NCI-H187 (cell line): ENCODE data around the gene MEF2D.

Experiments used
- DNase-seq, 2 experiments: peaks; one replicate each; lab custom pipeline; 2025; lab: John Stamatoyannopoulos, UW

Gene MEF2D

DNA sequence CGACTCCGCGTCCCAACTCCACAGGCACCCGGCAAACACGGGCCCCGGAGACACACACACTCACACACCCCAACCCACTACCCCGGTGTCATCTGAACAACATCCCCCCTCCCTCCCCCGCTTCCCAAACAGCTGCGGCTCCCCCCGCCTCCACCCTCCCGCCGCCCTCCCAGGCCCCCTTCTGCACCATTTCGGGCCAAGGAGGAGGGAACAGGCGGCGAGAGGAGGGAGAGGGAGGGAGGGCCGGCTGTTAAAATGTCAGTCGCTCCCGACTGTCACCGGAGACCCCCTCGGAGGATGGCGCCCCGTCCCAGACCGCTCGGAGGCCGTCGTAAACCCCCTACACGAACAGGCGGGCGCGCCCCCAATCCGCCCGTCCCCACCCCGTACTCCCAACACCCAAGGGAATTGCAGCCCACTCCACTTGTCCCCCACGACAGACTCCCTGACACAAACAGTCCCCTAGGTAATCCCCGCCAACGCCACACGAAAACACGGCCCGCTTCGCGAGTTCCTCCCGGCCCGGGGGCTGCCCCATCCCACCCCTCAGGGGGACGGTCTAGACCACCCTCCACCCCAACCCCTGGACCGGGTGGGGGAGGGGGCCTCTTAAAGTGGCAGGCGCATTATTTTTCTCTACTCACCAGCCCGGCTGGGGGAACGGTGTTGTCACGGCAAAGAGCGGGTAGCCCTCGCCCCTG, 583 bp downstream of the MEF2D start:
- no peak for DNase-seq

DNA sequence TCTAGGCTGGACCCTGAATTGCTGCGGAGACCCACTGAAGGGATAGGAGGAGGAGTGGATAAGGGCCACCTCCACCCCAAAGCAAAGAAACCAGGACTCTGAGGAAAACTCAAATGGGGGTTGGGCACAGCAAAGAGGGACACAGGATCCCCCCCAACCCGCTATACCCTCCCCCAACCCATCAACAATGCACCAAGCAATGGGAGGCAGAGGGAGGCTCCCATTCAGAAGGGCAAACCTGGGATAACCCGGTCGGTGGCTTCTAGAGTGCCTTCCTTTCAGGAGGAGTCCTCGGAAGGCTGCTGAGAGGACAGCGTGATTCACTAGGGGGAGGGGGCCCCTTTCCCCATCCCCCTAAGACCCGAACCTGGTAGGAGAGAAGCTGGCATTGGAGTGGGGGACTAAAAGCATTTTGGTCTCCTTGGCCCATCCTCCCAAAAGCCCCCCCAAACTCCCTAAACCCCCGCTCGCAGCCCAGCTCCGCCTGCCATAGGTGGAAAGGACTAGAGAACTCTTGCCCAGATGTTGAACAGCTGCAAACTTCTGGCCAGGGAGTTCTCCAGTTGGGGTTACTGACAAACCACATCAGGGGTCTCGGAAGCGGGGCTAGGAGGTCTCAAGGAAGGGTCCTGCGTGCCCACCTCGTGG, 1.3 kb downstream of the MEF2D start:
- DNase-seq = no peak

DNA sequence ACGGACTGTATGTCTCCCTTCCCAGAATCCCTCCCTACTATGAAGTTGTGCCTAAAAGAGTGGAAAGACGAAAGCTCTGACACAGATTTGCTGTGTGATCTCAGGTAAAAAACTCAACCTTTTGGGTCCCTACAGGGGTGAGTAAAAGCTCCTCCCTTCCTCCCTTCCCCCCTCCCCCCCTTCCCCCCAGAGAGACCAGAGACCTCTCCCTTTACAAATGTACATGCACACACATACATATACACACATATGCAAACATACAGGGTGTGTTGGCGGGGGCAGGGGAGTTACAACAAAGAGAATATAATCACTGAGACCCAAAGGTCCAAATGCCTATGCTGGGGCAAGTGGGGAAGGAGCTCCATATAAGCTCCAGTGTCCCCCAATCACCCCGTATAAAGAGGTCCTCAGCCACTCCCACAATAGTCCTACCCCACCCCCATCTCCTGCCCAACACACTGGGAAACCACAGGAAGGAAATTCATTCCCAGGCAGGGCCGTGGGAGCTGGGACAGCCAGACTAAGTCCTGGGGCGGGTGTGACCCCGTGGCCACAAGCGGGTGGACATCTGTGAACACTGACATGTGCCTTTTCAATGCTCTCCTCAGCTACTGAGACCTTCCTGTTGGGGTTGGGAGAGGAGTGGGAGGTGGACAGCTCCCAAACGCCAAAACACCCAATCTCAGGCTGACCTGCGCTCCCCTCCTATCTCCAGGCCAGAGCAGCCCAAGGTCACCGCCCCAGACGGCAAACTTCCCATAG, 2.0 kb downstream of the MEF2D start:
- DNase-seq = no peak

DNA sequence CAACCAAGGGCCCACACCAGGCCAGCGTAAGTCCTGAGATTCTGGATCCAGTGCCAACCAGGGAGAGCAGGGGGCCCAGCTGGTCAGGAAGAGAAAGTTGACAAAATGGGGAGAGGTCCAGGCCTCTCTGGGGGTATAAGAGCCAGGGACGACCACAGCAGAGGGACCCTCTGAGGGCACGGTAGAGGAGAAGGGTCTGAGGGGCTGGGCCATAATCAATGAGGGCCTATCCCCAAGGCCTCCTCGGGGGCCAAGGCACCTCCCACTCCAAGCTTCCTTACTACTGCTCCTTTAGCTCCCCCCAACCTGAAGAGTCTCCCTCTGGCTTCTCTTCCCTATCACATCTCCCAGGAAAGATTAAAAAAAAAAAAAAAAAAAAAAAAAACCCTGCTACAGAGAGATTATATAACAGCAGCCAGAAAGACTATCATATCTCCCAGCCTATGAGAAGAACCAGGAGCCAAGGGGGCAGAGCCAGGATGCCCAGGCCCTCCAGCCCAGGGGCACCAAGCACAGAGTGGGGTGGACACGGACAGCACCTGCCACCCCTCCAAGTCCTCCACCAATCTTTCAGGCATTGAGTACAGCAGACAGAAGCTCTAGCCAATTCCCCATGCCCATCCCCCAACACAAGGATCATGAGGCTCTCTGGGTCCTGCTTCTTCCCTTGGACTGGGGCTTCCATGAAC, 2.7 kb downstream of the MEF2D start:
- DNase-seq = no peak

DNA sequence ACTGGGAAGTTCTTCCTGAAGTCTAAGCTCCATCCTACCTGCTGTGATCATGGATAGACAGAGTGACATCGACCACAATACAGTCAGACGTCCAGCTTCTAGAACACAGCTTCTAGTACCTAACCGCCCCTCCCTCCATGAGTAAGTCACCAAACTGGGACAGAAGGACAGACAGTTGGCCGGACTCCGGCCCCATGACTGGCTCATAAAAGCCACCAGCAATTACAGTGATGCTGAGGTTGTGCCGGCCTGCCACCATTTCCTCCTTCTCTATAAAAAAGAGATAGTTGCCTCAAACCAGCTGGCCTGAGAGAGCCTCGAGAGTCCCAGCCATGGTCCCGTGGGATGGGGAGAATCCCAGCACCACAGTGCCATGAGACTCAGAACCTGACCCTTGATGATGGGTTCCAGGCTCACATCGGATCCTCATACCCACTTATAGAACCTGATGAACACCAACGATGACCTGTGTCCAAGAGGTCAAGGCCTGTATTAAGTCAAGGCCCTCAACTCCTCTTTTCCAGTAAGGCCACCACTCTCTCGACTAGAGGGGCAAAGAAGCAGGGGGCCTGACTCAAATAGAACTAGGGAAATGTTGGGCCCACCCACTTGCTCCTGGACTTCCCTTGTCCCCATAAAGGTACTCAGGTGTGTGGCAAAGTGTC, 3.4 kb downstream of the MEF2D start:
- DNase-seq = no peak

DNA sequence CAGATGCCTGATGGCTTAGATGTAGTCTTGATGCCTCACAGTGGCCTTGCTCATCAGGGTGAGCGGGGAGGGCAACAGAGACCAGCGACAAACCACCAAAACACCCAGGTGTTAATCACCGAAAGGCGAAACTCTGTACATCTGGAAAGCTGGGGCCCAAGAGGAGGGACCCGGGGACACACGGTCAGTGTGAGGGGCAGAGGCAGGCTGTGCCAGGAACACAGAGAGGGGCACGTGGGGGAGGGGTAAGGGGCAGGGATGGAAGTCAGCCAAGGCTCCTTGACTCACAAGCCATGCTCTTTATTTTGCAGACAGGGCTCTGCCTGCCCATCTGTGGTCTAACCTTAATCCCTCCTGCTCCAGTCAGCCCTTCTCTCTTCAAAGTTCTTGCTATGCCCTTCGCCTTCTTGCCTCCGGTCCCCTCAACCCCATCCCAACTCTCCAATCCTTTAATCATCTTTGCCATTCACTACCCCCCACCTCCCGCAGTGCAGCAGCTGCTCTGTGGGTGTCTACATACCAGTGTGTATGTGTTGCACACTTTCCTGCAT, 4.3 kb downstream of the MEF2D start:
- no peak for DNase-seq

DNA sequence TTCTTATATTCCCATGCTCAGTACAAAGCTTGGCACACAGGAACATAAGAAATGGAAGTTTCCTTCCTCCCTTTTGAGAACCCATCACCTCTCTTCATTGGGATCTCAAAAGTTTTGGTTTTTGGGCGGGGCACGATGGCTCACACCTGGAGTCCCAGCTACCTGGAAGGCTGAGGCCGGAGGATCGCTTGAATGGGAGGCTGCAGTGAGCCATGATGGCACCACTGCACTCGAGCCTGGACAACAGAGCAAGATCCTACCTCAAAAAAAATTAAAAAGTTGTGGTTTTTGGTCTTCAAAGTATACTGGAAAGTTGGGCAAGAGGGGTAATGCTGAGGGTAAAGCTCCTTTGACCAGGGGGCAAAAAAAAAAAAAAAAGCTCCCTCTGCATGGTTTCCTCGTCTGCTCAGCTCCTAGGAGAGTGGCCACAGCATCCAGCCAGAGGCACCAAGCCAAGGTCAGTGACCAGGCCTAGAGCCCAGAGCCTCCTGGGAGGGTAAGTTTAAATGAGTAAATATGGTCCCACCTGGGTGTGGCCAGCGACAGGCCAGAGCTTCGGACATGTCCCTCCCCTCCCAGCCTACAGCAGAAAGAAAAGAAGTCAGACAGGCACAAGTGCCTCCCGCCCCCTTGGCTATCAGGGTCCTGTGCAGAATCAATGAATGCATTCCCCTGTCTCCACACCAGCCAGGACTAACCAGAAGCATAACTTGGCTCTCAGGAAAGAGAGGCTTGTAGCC, 5.0 kb downstream of the MEF2D start:
- DNase-seq = no peak

DNA sequence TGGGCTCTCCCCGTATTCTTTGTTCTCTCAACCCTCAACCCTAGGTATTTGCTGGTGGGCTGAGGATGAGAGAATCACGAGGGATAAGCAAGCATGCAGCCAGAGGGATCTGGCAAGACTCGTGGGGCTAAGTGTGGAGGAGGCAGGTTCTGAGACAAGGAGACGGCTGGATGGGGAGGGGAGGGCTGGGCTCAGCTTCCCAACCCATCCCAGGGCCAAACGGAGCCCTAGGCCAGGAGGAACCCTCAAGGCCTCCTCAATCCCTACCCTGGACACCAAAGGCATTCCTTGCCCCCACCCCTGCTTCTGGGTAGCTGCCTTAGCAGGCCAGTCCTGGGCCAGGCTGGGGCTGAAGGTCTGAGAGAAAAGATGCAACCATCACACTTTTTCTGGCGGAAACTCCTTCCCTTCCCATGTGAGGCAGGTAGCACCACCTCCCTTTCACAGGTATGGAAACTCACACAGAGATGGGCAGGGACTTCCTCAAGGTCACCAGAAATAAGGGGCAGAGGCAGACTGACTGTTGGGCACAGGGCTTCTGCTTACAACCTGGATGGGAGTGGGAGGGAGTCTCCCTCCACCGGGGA, 6.2 kb downstream of the MEF2D start:
- DNase-seq = no peak

DNA sequence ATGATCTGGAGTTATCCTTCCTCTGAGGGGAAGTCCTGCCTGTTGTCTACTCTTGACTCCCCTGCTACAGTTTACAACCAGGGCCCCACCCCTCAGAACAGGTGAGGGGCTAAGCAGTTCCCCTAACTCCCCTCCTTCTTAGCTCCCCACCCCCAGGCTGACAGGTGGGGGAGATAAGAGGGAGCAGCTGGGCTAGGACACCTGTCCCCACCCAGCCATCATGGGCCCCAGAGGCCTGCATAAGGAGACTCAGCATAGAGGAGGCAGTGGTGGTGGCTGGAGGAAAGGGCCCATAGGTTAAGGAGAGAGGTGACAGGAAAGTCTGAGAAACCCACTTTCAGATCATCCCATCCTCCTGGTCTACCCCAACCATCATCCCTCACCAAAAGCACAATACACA, 6.8 kb downstream of the MEF2D start:
- DNase-seq = no peak

DNA sequence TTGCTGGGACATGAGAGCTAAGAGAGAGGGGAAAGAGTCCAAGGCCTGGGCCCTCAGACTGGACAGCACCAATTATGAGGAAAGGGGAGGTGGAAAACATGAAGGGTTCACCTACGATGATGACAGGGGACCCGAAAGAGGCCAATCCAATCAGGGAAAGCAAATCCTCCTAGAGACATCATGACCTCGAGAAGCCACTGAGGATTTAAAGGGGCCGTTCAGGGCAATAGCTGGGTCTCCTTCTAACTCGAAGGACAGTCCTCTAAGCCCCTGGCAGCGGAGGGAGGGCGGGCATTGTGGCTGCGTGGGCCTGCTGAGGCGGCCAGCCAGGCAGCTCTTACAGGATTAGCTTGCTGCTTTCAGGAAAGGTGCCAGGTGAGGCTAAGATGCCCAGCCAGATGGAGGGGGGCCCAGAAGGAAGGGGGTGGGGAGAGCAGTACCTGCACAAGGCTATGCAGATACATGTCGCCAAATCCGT, 7.4 kb downstream of the MEF2D start:
- DNase-seq = no peak

DNA sequence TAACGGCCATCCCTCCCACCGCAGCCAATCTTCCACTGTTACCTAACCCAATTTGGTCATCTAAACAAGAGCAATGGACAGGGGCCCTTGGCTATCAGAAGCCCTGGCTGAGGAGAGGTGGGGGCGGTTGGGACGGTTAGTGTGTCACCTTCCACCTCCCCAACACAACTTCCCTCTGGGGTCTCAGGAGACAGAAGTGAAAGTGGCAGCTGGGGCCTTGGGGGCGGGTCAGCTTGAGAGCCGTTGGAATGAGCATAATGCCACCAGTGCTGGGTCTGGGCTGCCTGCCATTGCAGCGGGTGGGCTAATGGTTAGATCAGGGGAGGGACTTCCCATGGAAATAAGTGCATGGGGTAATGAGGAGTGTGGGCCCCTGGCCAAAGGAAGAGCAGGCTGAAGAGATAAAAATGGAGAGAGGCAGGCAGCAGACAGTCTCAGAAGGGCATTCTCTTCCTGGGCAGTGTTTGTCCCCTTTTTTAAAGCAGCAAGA, 7.9 kb downstream of the MEF2D start:
- no peak for DNase-seq

DNA sequence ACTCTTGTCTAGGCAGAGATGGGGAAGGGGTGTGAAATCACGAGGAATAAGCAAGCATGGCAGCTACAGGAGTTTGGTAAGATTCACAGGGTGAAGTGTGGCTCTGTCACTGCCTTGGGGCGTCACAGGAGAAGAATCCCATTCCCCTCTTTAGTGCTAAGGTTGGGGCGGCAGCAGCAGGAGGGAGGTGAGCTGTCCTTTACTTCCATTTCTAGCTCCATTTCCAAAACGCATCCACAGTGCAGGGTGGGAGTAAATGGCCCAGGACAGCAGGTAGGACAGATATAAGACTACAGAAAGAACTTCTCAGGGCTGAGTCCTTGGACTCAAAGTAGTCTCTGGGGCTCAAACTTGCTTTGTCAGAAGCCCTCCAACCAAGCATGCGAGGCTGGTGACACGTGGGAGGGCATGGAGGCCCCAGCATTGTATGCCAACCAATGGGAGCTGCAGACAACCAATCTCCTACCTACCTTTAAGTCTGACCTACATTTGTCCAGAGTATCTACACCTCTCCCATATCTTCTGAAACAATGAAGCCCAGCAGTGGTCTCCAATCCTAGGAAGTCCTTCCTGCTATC, 8.5 kb downstream of the MEF2D start:
- no peak for DNase-seq

DNA sequence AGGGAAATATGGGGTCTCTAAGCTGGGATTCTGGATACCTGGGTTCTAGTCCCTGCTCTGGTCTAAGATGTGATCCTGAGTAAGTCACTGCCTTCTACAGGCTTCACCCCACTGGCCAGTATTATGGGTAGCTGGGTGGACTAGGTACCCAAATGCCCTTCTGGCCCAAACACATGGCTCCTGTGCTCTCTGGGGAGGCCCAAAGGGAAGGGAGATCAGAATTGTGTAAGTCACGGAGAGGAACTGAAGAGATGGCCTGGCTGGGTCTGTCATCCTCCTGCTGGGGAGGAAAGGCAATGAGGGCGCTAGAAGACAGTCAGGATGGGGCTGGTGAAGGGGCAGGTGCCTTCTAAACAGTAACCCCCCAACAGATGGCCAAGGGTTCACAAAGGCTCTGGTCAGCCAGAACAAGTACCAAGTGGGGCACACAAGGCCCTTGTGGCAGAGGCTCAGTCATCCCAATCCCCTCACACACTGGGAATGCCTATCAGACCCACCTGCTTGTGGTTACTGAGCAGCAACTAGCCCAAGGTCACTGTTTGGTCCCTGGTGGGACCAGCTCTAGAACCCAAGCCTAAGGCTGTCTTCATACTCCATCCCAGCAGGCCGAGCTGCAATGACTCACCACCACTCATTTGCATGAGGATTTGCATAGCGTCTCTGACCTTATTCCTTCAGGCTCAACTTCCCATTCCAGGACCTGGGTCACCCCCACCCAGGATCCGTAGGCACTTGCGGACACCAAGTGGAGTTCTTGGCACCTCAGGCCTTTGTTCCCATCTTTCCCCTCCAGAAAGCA, 9.2 kb downstream of the MEF2D start:
- no peak for DNase-seq

DNA sequence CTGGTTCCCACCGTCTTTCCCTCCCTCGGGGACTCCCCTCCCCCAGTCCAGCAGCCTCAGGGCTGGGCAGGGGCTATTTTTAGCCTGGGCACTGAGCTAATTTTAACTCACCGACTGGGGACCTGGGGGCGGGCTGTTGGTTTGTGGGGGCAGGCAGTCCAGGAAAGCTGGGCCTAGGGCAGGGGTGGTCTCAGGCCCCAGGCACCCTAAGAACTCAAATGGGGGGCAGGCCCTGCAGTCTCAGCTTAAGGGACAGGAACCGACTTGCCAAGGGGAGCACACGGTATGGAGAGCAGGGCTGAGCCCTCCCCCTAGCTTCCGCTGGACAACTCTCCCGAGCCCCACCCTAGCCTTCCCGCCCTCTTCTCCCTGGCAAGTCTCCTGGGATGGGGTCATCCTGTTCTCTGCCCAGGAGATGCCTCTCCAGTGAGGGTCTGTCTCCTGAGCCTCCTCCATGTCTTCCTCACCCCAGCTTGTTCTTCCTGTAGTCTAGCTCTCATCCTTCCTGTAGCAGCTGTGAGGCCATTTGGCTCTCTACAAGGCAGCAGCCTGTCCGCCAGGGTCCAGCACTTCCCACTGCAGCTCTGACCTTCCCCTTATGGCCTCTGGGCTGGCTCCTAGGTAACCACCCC, 10.1 kb downstream of the MEF2D start:
- no peak for DNase-seq

DNA sequence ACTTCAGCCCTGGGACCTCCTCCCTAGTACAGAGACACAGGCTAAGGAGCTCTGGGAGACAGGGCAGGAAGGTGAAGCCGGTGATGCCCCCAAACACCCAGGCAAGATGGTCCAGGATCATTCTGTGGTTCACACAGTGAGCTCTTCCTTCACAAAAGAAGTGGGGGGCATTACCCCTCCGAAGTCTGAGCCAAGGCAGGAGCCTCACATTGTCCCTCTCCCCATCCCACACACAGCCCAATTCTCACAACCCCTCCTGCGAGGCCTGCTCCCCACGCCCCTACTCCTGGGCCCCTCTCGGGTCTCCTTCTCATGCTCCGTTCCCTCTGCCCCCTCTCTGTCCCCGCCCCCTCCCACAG, 10.7 kb downstream of the MEF2D start:
- DNase-seq = no peak

DNA sequence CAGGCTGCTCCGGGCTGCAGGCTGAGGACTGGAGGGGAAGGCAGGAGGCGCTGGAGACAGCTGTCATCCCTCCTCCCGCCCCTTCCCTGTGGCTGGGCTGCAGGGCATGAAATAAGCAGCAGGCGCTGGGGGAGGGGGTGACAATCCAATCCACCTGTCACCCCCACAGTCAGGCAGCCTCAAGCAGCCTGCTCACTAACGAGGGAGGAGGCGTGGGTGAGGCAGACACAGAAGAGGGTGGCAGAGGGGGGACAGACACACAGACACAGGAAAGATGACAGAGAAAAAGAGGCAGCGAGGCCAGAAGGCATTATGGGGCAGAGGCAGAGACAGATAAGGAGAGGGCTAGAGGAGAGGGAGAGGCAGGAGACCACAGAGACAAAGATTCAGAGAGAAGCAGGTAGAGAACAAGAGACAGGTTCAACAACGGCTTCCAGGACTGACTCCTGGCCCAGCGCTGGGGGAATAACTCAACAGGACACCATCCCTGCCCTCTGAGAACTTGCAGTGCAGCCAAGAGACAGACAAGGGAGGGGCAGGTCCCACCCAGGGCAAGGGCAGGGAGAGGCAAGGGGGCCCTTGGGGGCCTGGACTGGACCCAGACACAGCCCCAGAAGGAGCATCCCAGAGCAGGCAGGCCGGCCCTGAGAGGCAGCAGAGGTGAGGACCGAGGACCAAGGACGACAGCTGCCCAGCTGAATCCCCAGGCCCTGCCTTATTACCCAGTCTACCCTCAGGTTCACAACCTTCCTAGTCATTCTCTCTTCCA, 11.2 kb downstream of the MEF2D start:
- DNase-seq = peak; percentile 77 to 84

DNA sequence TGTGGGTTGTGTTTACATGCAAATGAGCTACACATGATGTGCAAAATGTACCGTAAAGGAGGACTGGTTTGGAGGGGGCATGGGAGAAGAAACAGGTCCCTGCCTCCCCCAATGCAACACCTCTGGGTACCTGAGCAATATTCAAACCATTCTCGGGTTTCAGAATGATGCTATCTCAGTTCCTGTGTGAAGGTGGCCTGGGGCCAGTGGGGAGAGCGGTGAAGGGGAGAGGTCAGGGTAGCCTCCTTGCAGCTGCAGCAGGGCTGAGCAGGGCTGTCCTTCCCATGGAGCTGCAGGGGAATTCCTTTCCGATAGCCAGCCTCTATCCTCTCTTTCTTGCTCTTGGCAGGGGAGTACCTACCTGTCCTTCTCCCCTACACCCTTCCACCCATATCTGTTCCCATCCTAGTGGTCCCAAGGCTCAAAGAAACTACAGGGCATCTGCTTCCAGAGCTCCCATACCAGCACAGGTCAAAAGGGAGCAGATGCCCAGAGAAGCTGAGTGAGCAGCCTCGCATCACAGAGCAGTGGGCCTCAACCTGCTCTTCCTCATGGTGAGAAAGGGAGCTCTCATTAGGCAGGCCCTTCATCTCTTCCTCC, 11.9 kb downstream of the MEF2D start:
- no peak for DNase-seq

DNA sequence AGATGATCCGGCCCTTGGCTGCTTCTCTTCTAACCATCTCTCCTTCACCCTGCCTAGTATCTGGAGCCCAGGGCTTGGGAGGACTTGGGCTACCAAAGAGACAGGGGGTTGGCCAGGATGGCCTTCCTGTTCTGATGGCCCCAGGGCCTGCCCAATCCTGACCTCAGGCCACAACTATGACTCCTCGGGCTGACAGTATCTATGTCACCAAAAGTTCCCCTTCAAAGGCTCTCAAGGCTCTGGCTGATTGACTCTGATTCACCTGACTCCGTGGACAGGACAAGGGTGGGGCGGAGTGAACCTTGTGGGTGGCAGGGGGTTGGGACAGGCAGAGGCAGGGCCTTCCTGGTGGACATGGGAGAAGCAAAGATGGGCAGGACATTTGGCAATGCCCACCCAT, 12.7 kb downstream of the MEF2D start:
- DNase-seq = no peak
